ENCODE data around the gene PRCC.

Gene PRCC, protein sequence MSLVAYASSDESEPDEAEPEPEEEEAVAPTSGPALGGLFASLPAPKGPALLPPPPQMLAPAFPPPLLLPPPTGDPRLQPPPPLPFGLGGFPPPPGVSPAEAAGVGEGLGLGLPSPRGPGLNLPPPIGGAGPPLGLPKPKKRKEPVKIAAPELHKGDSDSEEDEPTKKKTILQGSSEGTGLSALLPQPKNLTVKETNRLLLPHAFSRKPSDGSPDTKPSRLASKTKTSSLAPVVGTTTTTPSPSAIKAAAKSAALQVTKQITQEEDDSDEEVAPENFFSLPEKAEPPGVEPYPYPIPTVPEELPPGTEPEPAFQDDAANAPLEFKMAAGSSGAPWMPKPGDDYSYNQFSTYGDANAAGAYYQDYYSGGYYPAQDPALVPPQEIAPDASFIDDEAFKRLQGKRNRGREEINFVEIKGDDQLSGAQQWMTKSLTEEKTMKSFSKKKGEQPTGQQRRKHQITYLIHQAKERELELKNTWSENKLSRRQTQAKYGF

GRCh38 chr1:156767101-156767878 lies at the start of gene PRCC:
PRCC (plus strand) TSS chr1:156767535; CDS start chr1:156767772, 237 bp downstream.
- TF ChIP-seq, protein P1, sequence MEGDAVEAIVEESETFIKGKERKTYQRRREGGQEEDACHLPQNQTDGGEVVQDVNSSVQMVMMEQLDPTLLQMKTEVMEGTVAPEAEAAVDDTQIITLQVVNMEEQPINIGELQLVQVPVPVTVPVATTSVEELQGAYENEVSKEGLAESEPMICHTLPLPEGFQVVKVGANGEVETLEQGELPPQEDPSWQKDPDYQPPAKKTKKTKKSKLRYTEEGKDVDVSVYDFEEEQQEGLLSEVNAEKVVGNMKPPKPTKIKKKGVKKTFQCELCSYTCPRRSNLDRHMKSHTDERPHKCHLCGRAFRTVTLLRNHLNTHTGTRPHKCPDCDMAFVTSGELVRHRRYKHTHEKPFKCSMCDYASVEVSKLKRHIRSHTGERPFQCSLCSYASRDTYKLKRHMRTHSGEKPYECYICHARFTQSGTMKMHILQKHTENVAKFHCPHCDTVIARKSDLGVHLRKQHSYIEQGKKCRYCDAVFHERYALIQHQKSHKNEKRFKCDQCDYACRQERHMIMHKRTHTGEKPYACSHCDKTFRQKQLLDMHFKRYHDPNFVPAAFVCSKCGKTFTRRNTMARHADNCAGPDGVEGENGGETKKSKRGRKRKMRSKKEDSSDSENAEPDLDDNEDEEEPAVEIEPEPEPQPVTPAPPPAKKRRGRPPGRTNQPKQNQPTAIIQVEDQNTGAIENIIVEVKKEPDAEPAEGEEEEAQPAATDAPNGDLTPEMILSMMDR (IDR thresholded peaks at IDR 0.05; ENCODE audit: low read length), result no peak
- no peak for TF ChIP-seq EZH2 (IDR thresholded peaks at IDR 0.05; ENCODE audit: borderline replicate concordance, low read length)
- H3K4me1 ChIP-seq (ENCODE audit: insufficient read depth, low read length, severe bottlenecking), result peaks cover 29% of the 10 kb centered on the region
- peak within 1 kb of the TSS; percentile 74 for H3K27ac ChIP-seq (ENCODE audit: low read depth, low read length, poor library complexity, severe bottlenecking)
- peak within 1 kb of the TSS; percentile 56; the same call in 1 of the 2 replicates for H2AFZ ChIP-seq (ENCODE audit: low read length)
- peaks cover 42% of the 10 kb centered on the region for H3K79me2 ChIP-seq (ENCODE audit: insufficient read depth, low read length)
- peak within 1 kb of the TSS; percentile 91 for H3K4me2 ChIP-seq (ENCODE audit: low read length)
- H3K9ac ChIP-seq (ENCODE audit: low read length), result peak within 1 kb of the TSS; percentile 96
- peaks cover 24% of the 10 kb centered on the region for H3K36me3 ChIP-seq (ENCODE audit: insufficient read depth, low read length)
- H3K27me3 ChIP-seq (ENCODE audit: insufficient read depth, low read length), result no peaks in the 10 kb centered on the region
- no peaks in the 10 kb centered on the region for H3K9me2 ChIP-seq (ENCODE audit: low read depth, low read length)
- H3K4me3 ChIP-seq (ENCODE audit: low read depth, low read length, poor library complexity, severe bottlenecking), result peak within 1 kb of the TSS; percentile 90
- H4K20me1 ChIP-seq (ENCODE audit: insufficient read depth, low read length), result no peaks in the 10 kb centered on the region
- no peaks in the 10 kb centered on the region for H3K9me3 ChIP-seq (ENCODE audit: low read length)
- no peaks in the 10 kb centered on the region for H3F3A ChIP-seq (ENCODE audit: insufficient read depth, low read length)

- H3K79me2 ChIP-seq (ENCODE audit: insufficient read depth, low read length), result peaks cover 24% of the 10 kb centered on the region
- H3K9me3 ChIP-seq (ENCODE audit: low read length), result no peaks in the 10 kb centered on the region
These were observed 46.2 kb upstream of the PRCC start for GRCh38 chr1:156721131-156721530.

DNA sequence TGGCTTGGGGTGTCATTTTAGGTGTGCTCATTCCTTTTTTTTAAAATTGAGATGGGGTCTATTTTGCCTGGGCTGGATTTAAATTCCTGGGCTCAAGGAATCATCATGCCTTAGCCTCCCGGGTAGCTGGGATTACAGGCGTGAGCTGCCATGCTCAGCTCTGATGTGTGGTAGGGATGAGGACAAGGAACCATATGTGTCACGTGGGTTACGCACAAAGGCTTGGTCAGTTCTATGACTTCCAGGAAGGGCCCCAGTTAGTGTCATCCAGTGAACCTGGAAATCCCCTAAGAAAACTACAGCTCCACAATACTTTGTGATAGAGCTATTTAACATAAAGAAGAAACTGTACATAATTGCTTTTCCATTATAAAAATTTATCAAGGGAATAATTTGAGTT lies 45.8 kb upstream of the PRCC start:
- H3K4me2 ChIP-seq (ENCODE audit: low read length), result no peak overlapping the region
- H3F3A ChIP-seq (ENCODE audit: insufficient read depth, low read length), result no peaks in the 10 kb centered on the region
- no peak for TF ChIP-seq EZH2 (IDR thresholded peaks at IDR 0.05; ENCODE audit: borderline replicate concordance, low read length)
- TF ChIP-seq, protein P1 (IDR thresholded peaks at IDR 0.05; ENCODE audit: low read length), result no peak
- no peak overlapping the region for H3K9ac ChIP-seq (ENCODE audit: low read length)
- no peaks in the 10 kb centered on the region for H3K9me2 ChIP-seq (ENCODE audit: low read depth, low read length)
- peaks cover 25% of the 10 kb centered on the region for H3K4me1 ChIP-seq (ENCODE audit: insufficient read depth, low read length, severe bottlenecking)
- H3K9me3 ChIP-seq (ENCODE audit: low read length), result no peaks in the 10 kb centered on the region
- H3K27me3 ChIP-seq (ENCODE audit: insufficient read depth, low read length), result no peaks in the 10 kb centered on the region
- peaks cover 3% of the 10 kb centered on the region; the same call in 1 of the 2 replicates for H4K20me1 ChIP-seq (ENCODE audit: insufficient read depth, low read length)
- peaks cover 72% of the 10 kb centered on the region for H3K36me3 ChIP-seq (ENCODE audit: insufficient read depth, low read length)
- no peak overlapping the region for H3K4me3 ChIP-seq (ENCODE audit: low read depth, low read length, poor library complexity, severe bottlenecking)
- H3K79me2 ChIP-seq (ENCODE audit: insufficient read depth, low read length), result peaks cover 28% of the 10 kb centered on the region
- H2AFZ ChIP-seq (ENCODE audit: low read length), result no peak overlapping the region
- H3K27ac ChIP-seq (ENCODE audit: low read depth, low read length, poor library complexity, severe bottlenecking), result no peak overlapping the region

More at GRCh38 chr1:156721131-156721530, 46.2 kb upstream of the PRCC start:
- peaks cover 68% of the 10 kb centered on the region for H3K36me3 ChIP-seq (ENCODE audit: insufficient read depth, low read length)
- H4K20me1 ChIP-seq (ENCODE audit: insufficient read depth, low read length), result peaks cover 3% of the 10 kb centered on the region; the same call in 1 of the 2 replicates
- H3K4me3 ChIP-seq (ENCODE audit: low read depth, low read length, poor library complexity, severe bottlenecking), result no peak overlapping the region
- H2AFZ ChIP-seq (ENCODE audit: low read length), result no peak overlapping the region
- no peak overlapping the region for H3K27ac ChIP-seq (ENCODE audit: low read depth, low read length, poor library complexity, severe bottlenecking)
- H3K9me2 ChIP-seq (ENCODE audit: low read depth, low read length), result no peaks in the 10 kb centered on the region
- H3K4me1 ChIP-seq (ENCODE audit: insufficient read depth, low read length, severe bottlenecking), result peaks cover 22% of the 10 kb centered on the region
- no peaks in the 10 kb centered on the region for H3F3A ChIP-seq (ENCODE audit: insufficient read depth, low read length)
- no peaks in the 10 kb centered on the region for H3K27me3 ChIP-seq (ENCODE audit: insufficient read depth, low read length)
- no peak for TF ChIP-seq EZH2 (IDR thresholded peaks at IDR 0.05; ENCODE audit: borderline replicate concordance, low read length)
- TF ChIP-seq, protein P1 (IDR thresholded peaks at IDR 0.05; ENCODE audit: low read length), result no peak
- H3K9ac ChIP-seq (ENCODE audit: low read length), result no peak overlapping the region
- no peak overlapping the region for H3K4me2 ChIP-seq (ENCODE audit: low read length)
